Urothelium cell line (cell line): ENCODE results near the gene KIF1B.
"Not testable (repeated sequence)": the region's sequence is repeated elsewhere in the genome, so short reads cannot be mapped to it uniquely, and the experiment has no call there.

Experiments
- DNase-seq: peaks from one replicate; pipeline ENCODE4 v3.0.0; 2011; ENCODE audit warnings: low spot score, mixed read lengths
- FAIRE-seq: peaks from 2 replicates; lab custom pipeline; 2011; peaks lifted over from hg19 to GRCh38; lab: Jason Lieb, UNC

Gene KIF1B

GRCh38 chr1:10380594-10381275 is 170.4 kb downstream of the KIF1B start:
- no peak for FAIRE-seq

GRCh38 chr1:10383630-10384029 is 173.3 kb downstream of the KIF1B start:
- FAIRE-seq (no peak), DNase-seq (no peak)

More at GRCh38 chr1:10380594-10381275, 170.4 kb downstream of the KIF1B start:
- DNase-seq, result no peak

DNA sequence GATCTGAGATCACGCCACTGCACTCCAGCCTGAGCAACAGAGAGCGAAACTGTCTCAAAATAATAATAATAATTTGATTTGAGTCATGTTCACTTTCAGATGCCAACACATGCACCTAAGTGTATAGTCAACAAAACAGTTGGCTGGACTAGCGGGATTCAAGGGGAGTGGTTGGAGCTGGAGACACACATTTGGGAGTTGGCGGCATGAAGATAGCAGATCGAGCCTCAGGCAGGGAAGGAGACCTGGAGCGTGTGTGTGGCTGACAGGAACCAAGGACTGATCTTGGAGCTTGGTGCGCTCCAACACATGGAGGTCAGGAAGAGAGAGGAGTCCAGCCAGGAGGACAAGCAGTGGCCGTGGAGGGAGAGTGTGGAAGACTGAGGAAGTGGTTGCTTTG is 173.8 kb downstream of the KIF1B start:
- DNase-seq (no peak), FAIRE-seq (no peak)

GRCh38 chr1:10386761-10387676 is 176.6 kb downstream of the KIF1B start:
- no peak for FAIRE-seq
- DNase-seq, result no peak

GRCh38 chr1:10387677-10388386 is 177.5 kb downstream of the KIF1B start:
- DNase-seq (no peak), FAIRE-seq (no peak)

GRCh38 chr1:10388387-10388715 is 178.0 kb downstream of the KIF1B start:
- DNase-seq, result no peak
- no peak for FAIRE-seq

GRCh38 chr1:10389271-10389973 is 179.1 kb downstream of the KIF1B start:
- no peak for DNase-seq
- no peak for FAIRE-seq

- FAIRE-seq (no peak), DNase-seq (no peak)
Observed at GRCh38 chr1:10396870-10397269, 186.5 kb downstream of the KIF1B start.

GRCh38 chr1:10398278-10398733 is 187.9 kb downstream of the KIF1B start:
- DNase-seq (no peak), FAIRE-seq (no peak)

DNA sequence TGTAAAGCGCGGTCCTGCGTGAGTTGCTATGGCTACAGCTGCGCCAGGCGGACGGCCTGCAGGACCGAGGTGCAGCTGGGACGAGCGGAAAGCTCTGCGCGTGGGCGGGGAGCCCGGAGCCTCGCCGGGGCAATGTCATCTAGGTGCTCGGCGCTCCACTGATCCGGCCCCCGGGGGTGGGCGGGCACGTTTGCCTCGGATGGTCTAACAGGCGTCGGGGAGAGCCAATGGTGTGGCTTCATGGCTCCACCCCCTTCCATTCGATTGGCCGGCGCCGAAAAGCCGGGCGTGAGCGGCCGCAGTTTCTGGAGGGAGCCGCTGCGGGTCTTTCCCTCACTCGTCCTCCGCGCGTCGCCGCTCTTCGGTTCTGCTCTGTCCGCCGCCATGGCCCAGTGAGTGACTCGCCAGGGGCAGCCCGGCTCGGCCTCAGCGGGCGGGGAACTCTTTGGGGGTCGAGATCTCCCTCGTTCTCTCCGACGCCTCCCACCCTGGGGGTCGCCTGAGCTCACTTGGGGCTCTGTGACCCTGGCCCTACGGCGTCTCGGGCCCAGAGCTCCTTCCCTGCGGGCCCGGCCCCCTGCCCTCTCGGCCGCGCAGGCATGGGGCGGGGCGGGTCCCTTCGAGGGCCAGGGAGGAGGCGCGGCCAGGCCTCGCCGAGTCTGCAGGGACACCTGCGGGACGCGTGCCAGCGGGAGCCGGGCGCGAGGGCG is 188.5 kb downstream of the KIF1B start, which contains the start of gene PGD:
TSS of gene PGD (plus strand) at position 331 of the 710 bp plus-strand sequence. CDS start at position 385, 54 bp downstream.
- FAIRE-seq (no peak), DNase-seq (peak; percentile 99)

- FAIRE-seq (no peak), DNase-seq (no peak)
Observed at GRCh38 chr1:10399444-10399941, 189.1 kb downstream of the KIF1B start.

GRCh38 chr1:10400013-10400412 is 189.6 kb downstream of the KIF1B start:
- DNase-seq (no peak), FAIRE-seq (no peak)

DNA sequence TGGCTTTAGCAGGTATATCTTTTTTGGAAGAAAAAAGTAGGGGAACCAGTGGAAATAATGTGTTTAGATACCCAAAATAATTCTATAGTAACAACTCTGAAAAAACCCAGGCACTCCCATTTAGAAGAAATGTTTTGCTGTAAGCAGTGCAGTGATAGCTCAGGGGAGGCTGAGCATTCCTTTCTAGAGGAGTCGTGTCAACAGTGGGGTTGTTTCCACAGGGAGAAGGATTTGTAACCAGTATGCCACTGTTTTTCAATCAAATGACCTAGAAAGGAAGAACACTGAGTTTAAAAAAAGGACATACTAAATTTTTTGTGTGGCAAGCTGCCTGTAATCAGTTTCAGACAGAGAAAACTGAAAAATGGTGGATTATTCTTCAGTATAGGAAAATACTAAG is 190.9 kb downstream of the KIF1B start:
- FAIRE-seq (no peak), DNase-seq (no peak)

DNA sequence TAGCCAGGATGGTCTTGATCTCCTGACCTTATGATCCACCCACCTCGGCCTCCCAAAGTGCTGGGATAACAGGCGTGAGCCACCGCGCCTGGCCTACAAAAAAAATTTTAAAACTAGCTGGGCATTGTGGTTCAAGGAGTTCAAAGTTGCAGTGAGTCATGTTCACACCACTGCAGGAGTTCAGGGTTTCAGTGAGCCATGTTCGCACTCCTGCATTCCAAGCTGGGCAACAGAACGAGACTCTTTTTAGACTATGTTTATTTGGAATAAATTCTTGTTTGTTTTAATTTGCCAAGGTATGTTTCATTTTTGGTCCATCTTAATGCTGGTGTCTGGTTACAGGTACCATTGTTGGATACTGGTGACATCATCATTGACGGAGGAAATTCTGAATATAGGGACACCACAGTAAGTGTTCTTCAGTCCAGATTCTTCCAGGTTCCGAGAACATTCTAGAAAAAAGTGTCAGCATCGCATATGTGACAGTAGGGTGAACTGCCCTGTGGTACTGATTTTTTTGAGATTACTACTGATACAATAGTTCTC is 192.4 kb downstream of the KIF1B start:
- FAIRE-seq (no peak), DNase-seq (no peak)

- FAIRE-seq (no peak), DNase-seq (no peak)
Observed at GRCh38 chr1:10407201-10407600, 196.8 kb downstream of the KIF1B start.

DNA sequence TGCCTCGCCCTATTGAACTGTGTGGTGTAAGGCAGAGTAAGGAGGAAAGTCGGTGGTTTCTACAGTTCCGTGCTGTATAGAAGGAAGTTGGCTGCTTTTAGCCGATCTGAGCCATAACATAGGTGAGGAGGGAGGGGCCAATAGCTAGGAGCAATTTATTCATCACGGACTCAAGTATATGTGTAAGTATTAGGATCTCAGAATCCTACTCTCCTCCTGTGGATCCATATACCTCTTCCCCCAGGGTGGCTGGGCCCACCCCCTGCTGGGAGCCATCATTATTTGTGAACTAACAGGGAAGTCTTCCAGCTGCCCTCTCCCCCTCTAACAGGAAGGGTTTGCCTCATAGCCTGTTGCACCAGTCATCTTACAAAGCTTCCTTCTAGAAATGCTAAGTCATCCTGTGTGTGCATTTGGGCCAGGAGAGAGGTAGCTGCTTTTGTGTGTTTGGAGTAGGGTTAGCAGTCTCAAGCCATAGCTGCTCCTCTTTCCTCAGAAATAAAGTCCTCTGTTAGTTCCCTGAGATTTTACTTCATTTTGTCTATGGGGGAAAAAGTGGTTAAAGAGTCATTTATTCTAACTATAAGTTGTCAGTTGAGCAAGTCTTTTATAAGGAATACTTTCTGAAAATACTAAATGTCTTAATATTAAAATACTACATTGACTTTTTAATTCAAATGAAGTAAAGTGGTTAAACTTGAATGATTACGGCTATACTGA is 205.0 kb downstream of the KIF1B start:
- DNase-seq (no peak), FAIRE-seq (no peak)

DNA sequence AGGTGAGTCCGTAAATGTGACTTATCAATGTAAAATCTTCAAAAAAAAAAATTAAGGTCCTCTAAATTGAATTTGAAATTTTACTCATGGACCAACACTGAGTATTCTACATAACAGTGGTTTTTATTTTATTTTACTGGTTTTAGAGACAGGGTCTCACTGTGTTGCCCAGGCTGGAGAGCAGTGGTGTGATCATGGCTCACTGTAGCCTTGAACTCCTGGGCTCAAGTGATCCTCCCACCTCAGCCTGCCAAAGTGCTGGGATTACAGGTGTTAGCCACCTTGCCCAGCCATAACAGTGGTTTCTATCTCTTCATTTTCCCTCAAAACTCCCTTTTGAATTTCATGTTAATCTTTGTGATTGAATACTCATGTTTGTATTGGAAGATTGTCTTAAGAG is 205.6 kb downstream of the KIF1B start:
- not testable (repeated sequence) for DNase-seq

DNA sequence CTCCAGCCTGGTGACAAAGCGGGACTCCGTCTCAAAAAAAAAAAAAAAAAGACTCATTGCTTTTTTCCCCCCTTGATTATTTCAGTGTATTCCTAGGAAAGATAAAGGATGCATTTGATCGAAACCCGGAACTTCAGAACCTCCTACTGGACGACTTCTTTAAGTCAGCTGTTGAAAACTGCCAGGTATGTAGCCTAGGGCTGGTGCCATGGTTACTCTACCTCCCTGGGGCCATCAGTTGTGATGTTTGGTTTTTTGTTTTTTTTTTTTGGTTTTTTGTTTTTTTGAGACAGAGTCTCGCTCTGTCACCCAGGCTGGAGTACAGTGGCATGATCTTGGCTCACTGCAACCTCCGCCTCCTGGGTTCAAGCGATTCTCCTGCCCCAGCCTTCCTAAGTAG is 208.4 kb downstream of the KIF1B start:
- FAIRE-seq, DNase-seq: not testable (repeated sequence)

More for the DNA sequence above, 205.6 kb downstream of the KIF1B start:
- FAIRE-seq, result not testable (repeated sequence)

DNA sequence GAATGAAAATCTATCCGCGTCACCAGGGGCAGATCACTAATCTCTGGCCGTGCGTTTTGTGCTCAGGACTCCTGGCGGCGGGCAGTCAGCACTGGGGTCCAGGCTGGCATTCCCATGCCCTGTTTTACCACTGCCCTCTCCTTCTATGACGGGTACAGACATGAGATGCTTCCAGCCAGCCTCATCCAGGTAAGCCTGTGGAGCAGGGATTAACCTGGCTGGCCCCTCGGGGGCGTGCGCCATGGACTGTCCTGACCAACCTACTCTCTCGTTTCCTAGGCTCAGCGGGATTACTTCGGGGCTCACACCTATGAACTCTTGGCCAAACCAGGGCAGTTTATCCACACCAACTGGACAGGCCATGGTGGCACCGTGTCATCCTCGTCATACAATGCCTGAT is 209.0 kb downstream of the KIF1B start:
- DNase-seq, result no peak
- FAIRE-seq, result no peak
